C4-2B (cell line): Measurements from ENCODE around the gene FBRSL1.

Source experiments
- H3K27ac ChIP-seq: fragments of 450-650 bp; 2 replicates; pipeline ENCODE4 v1.5.1; 2017
- ZFX ChIP-seq: fragments of 450-650 bp; IDR thresholded peaks from 2 replicates; pipeline ENCODE4 v1.6.1; 2017
- TF ChIP-seq, protein P1 (sequence below): fragments of 450-650 bp; conservative IDR thresholded peaks from 2 replicates; pipeline ENCODE4 v1.5.1; 2017; ENCODE audit warnings: mild to moderate bottlenecking

Gene FBRSL1

DNA sequence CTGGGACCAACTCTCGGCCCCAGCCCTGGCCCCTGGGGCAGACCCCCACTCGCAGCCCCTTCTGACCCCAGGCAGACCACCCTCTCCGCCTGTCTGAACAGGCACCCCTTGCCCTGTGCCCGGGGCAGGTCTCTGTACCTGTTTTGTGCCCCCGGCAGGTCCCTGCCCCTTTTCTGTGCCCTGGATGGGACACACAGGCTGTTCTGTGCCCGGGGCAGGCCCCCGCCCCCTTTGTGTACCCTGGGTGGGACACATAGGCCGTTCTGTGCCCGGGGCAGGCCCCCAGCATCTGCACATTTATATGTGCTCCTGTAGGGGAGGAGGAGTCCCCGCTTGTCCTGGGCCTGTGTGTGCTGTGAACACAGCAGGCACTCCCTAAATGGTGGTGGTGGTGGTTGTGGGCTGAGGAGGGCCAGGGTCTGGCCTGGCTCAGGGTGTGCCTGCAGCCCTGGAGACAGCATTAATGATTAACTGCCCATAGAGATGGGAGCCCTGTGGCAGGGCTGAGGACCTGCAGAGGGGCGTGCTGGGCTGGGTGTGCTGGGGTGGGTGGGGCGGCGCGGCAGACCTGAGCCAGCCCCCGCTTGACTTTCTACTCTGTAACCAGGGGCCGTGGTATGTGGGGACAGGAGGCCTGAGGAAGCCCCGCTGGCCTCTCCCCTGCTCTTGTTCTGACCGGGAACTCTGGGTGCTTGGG is 3.7 kb downstream of the FBRSL1 start:
- TF ChIP-seq, protein P1, sequence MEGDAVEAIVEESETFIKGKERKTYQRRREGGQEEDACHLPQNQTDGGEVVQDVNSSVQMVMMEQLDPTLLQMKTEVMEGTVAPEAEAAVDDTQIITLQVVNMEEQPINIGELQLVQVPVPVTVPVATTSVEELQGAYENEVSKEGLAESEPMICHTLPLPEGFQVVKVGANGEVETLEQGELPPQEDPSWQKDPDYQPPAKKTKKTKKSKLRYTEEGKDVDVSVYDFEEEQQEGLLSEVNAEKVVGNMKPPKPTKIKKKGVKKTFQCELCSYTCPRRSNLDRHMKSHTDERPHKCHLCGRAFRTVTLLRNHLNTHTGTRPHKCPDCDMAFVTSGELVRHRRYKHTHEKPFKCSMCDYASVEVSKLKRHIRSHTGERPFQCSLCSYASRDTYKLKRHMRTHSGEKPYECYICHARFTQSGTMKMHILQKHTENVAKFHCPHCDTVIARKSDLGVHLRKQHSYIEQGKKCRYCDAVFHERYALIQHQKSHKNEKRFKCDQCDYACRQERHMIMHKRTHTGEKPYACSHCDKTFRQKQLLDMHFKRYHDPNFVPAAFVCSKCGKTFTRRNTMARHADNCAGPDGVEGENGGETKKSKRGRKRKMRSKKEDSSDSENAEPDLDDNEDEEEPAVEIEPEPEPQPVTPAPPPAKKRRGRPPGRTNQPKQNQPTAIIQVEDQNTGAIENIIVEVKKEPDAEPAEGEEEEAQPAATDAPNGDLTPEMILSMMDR = no peak
- no peak for TF ChIP-seq ZFX
- peak overlapping the region; percentile 94 for H3K27ac ChIP-seq

DNA sequence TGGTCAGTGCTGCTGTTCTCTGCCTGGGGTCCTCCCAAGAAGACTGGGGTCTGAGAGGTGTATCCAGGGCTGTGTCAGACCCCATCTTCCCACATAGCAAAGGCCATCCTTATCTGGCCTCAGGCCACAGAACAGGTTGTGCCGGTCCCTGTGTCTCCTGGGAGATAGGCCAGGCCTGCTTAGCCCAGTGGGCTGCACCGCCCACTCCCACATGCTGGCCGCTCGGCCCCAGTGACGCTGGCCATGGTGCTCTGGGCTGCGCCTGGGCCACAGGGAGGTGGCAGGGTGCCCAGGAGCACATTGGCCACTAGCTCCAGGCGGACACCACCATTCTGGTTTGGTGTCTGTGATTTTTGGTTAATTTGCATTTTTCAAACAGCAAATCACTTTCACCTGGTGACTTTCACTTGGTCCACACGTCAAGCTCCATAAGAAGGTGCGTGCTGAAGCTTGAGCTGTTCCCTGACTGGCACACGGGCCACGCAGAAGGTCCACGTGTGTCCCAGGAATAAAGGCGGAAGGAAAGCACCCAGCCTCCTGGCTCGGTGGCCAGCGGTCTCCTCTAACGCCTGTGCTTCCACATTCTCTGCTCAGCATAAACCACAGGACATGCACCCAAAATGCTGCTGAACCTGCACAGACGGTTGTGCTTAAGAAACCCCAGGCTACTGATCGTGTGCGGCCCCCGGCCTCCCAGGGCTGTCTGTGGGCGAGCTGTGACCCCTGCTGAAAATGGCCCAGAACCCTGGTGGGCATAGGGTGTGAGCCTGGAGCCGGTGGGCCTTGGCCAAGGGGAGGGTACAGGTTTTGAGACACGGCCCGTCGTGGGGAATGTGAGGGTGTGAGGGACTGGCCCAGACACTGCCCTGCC is 4.6 kb downstream of the FBRSL1 start:
- TF ChIP-seq, protein P1 = no peak
- TF ChIP-seq ZFX = no peak
- H3K27ac ChIP-seq = peak overlapping the region; percentile 94

DNA sequence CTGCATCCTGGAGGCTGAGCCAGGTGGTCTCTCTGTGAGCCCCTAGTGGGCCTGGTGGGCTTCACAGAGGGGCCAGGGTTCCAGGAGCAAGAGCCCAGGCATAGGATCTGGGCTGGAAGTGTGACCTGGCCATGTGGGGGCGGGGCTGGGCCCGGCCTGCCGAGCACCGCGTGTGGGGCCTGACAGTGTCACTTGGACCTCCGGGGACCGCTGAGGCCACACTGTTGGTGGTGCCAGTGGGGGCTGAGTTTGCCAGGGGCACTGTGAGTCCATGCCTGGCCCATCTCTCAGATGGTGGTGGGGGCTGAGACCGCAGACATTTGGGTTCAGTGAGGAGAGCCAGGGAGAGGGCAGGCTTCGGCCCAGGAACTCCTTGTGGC is 5.2 kb downstream of the FBRSL1 start:
- peak overlapping the region; percentile 94 for H3K27ac ChIP-seq
- TF ChIP-seq ZFX = peak; percentile 37; the same call in 1 of the 2 replicates
- TF ChIP-seq, protein P1 = no peak

DNA sequence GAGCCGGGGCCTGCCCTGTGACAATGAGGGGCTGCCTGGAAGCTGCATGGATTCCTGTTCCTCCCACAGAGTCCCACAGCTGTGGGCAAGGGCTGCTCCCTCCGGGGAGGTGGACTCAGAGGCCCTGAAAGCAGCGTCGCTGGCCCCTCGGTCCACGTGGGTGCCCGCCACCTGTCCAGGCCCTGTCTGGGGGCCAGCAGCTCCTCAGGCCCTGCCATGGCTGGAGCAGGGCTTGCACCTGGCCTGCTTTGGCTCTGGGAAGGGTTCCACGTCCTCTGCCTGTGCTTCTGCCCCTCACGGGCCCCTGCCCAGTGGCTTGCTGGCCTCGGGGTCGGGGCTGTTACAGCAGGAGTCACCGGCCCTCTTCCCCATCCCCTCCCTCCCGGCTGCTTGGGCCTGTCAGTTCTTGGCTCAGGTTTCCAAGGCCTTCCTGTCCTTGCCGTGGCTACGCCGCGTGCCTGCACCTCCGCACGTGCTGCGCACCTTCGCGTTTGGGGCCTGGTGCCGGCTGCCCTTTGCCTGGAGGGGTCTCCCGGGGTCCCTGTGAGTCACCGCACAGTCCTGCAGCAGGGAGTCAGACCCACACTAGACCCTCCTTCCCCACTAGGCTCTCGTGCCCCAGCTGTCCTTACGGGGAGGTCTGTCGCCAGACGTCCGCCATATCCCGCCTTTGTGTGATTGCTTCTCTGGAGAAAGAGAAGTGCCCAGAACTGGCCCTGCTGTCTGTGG is 5.8 kb downstream of the FBRSL1 start:
- peak overlapping the region; percentile 94 for H3K27ac ChIP-seq
- TF ChIP-seq, protein P1 = no peak
- no peak for TF ChIP-seq ZFX

DNA sequence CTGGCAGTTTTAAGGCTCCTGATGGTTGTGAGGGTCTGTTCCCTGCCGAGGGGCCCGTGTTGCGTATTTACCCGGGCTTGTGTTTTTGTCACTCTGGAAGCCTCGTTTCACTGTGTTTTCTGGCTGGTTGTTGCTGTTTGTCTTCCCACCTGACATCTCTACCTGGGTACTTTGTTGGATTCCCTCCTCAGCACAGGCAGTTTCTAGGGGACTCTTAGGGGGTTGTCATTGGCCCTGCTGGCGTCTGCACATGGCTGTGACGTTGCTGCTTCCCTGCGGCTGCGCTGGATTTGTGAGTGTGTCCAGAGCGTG is 6.4 kb downstream of the FBRSL1 start:
- no peak for TF ChIP-seq ZFX
- TF ChIP-seq, protein P1 = no peak

DNA sequence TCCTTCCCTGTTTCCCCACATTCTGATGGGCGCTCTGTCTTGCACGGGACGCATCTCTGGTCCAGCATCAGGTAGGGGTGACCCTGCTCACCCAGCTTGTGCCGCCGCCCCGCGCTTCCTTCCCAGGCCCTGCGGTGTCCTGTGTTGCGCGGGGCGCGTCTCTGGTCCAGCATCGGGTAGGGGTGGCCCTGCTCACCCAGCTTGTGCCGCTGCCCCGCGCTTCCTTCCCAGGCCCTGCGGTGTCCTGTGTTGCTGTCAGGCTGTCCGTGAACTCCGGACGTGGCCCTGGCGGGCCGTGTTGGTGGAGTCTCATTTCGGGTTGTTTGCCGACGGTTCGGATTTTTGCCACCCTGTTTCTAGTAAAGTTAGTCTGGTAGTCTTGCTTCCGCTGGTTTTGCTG is 6.8 kb downstream of the FBRSL1 start:
- TF ChIP-seq, protein P1 = no peak
- no peak for TF ChIP-seq ZFX
- peak overlapping the region; percentile 94; the same call in 1 of the 2 replicates for H3K27ac ChIP-seq

More for the DNA sequence above, 6.4 kb downstream of the FBRSL1 start:
- H3K27ac ChIP-seq = peak overlapping the region; percentile 94
